NCI-H1092 (cell line): ENCODE data around the gene RNF152.

ENCODE experiments used
- DNase-seq: peaks from one replicate; lab custom pipeline; 2025; lab: John Stamatoyannopoulos, UW

The RNF152 gene

DNA sequence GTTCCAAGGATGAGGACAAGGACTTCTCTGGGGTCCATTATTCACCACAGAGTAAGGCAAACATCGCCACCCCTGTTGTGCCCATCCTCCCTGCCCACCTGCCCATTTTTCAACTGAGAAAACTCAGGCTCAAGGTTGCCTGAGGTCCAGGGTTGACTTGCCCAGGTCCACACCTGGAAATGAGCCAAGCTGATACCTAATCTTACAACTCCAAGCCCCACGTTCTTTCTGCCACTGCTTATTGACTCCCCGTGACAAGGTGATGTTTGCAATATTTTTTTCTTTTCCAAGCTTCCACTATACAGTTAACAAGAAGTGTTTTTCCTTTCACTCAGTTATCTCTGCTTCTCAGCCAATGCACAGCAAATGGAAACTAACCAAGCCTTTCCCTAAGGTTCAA is 39.0 kb downstream of the RNF152 start:
- no peak for DNase-seq

GRCh38 chr18:61852496-61852895 is 40.3 kb downstream of the RNF152 start:
- DNase-seq: no peak

DNA sequence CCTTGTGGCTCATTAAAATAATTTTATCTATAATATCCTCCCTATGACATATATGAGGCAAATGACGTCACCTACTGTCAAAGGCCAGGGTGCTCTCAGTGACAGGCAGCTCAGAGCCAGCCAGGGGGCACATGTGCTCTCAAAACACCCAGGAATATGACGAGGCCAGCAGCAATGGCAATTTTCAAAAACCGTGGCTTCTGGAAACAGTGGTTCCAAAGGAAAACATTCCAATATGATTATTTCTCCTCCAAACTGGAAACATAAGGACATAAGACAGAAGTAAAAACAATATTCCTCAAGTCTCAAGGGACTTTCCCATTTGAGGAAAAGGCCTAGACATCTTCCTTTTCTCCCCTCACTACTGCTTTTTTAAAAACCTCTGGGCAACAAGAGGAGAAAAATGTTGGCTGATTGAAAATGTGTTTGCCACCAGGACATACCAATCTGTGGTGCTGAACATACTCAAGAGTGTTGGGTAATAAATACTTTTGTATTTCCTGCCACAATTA is 40.8 kb downstream of the RNF152 start:
- DNase-seq: no peak

DNA sequence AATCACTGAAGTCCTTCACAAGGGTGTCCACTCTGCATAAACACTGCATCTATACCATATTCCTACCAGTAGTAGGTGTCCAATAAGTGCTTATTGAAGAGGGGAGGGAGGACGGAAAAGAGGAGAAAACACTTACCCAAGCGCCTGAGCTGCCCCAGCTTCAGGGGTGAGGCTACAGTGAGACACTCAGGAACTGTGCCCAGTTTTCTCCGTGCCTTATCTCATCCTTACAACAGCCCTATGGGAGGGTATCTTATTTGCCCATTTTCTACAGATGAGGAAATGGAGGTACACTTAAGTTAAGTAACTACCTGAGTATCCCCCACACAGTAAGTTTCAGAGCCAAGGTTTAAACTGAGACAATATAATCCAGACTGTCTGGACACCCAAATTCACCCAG is 41.5 kb downstream of the RNF152 start:
- no peak for DNase-seq

- no peak for DNase-seq
Observed at GRCh38 chr18:61850756-61851155, 42.1 kb downstream of the RNF152 start.

DNA sequence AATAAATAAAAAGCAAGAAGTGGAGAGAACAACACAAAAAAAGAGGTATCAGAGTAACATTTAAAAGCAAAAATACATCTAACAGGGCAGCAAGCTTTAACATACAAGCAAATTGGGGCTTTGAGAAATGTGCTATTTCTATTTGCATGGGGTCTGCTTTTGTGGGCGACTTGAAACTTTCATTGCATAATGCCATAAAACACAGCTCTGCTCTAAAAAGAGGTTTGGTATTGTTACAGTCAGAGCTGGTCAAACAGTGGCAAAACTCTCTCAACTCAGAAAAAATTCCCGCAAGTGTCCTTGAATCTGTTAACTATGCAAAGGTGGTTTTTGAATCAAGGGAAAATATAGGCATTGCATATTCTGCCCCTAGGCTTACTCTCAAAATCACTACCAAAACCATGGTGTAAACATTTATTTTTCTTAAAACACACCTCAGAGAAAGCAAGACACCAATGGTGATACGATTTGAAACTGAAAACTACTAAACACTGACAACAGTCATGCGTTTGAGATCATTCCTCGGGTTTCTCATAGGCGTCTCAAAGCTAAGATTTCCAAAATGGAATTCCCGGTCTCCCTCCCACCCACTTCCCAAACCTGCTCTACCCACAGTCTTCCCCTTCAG is 45.5 kb downstream of the RNF152 start:
- DNase-seq: no peak

DNA sequence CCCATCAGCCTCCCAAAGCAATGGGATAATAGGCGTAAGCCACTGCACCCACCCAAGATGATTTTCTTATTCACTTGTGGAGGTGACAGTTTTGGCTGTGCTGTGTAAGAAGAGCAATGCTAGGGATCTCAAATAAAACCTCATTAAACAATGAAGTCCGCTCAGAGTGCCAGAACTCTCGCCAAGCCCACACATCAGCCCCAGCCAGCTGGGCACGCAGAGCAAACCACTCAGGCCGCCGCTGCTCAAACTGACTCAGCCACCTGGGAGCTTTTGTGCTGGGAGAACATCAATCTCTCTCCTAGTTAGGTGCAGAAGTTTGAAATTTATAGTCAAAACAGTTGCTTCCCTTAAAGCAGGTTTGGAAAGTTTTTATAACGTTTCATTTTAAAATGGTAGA is 47.6 kb downstream of the RNF152 start:
- DNase-seq: no peak

DNA sequence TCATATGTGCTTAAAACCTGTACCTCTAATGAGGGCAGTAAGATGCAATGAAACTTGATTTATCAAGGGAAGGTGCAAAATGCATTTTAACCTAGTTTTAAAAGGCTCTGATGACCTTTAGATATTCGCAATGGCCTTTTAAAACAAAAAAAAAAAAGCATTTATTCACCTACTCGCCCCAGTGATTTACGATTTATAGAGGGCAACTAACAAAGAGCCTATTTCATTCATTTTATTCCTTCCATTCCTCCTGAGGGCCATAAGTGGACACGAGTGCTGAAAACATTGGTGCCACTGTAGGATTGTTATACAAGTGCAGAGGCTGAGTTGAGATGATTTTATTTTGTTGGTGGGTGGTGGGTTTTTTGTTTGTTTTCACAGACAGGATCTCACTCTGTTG is 48.1 kb downstream of the RNF152 start:
- DNase-seq: no peak

GRCh38 chr18:61842146-61842545 is 50.7 kb downstream of the RNF152 start:
- no peak for DNase-seq

- DNase-seq: no peak
Observed at GRCh38 chr18:61841706-61842105, 51.1 kb downstream of the RNF152 start.

DNA sequence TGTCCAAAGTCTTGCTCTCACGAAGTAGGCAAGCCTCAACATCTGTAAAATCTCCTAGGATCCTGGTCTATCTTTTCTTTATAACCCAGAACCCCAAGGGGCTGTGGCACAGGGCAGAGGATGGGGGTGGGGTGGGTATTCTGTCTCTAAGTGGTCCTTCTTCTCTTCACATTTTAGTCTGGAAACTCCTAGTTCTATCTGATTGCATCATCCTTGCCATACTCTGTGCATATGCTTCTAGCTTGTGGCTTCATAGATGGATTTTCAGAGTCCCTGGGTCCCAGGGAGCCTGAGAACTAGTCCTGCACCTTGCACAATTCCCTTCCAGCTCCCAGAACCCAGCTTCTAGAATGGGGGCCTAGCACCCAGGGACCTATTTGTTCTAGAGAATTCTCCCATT is 52.5 kb downstream of the RNF152 start:
- no peak for DNase-seq

- DNase-seq: no peak
Observed at GRCh38 chr18:61838521-61838920, 54.3 kb downstream of the RNF152 start.

- no peak for DNase-seq
Observed at GRCh38 chr18:61833978-61834377, 58.8 kb downstream of the RNF152 start.

GRCh38 chr18:61833387-61833786 is 59.4 kb downstream of the RNF152 start:
- DNase-seq: no peak

- DNase-seq: no peak
Observed at GRCh38 chr18:61832858-61833257, 59.9 kb downstream of the RNF152 start.

DNA sequence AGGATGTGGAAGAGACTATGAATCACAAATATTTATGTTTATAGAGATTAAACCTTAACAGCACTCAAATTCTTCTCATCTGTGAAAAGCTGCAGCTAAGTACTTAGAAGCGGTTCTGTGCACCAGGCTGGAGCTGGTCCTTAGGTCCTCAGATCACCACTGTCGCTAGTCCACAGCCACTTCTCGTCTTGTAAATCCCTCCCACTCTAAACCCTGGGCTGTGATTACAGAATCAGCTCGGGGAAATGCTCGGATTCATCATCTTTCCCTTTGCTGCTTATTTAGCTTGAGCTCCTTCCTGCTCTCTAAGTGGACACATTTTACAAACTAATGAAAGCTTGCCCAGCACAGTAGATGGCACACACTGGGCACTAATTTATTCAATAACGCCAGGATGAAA is 61.7 kb downstream of the RNF152 start:
- DNase-seq: no peak

GRCh38 chr18:61829108-61829507 is 63.7 kb downstream of the RNF152 start:
- DNase-seq: no peak

DNA sequence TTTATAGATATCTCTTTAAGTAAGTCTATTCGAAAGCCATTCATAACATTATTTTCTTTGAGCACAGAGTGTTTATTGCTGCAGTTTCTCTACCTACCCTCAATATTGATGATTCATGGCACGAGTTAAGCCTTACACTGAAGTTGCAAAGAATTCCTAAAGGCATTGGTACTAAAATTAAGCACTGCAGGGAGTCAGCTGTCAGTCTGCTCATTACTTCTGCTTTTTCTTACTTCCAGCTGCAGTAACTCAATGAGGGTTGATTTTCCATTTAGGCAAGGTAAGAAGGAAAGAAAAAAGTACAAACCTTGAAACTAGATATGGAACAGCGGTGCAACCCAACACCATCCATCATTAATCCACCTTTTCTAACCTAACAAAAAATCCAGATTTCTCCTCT is 65.2 kb downstream of the RNF152 start:
- no peak for DNase-seq

DNA sequence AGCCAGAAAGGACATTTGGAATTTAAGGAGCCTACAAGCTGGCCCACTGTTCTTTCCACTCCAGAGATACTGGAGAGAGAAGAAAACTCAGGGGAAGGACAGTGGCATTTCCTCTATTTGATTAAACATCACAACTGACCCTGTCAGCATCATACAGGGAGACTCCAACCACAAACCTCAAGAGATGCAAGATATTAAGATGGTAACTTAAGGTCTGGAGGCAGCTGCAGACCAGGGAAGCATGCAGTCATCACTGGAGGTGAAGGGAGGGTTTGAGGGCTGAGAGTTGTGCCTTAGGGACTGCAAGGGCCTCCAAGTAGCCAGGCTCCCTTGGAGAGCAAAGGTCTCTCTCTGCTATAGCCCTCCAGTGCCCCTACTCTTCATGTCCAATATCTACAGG is 67.4 kb downstream of the RNF152 start:
- no peak for DNase-seq

DNA sequence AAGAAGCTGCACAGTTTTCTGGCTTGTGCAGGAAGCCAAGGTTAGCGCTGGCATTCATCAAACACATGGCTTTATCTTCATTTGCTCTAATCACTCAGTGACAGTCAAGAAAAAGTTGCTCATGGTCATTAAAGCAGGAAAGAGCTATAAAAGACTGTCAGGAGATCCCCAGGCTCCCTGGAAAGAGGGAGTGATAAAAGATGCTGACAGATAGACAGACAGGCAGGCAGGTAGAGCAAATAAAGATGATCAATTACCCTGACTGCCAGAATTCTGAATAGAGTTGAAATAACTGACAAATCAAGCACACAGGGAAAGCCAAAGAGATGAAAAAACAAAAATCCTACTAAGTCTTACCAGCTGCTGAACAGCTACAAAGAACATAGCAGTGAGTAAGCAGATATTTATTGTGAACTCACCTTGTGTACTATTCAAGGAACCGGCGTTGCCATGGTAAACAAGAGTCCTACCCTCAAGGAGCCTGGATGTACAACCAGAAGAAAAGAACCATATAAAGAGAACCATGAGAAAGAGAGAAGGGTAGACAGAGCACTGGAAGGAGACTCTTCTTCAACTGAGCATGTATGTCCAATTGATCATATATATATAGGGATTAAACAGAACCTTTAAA is 68.0 kb downstream of the RNF152 start:
- DNase-seq: no peak

- DNase-seq: no peak
Observed at GRCh38 chr18:61823595-61823994, 69.2 kb downstream of the RNF152 start.

GRCh38 chr18:61822879-61823278 is 69.9 kb downstream of the RNF152 start:
- DNase-seq: no peak

DNA sequence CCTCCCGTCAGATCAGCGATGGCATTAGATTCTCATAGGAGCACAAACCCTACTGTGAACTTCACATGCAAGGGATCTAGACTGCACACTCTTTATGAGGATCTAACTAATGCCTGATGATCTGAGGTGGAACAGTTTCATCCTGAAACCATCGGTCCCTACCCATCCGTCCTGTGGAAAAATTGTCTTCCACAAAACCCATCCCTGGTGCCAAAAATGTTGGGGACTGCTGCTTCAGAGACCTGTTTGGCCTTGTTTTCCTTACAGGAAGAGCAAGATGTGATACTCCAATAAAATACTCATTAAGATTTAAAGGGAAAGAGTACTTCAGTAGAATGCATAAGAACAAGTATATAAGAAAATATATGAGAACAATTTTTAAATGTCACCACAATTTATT is 71.1 kb downstream of the RNF152 start:
- no peak for DNase-seq

GRCh38 chr18:61820882-61821281 is 71.9 kb downstream of the RNF152 start:
- DNase-seq: no peak
